Neural cell (in vitro differentiated cells): Measurements from ENCODE around the gene TBC1D16.

ENCODE experiments used
- EP300 ChIP-seq: fragments of 450-650 bp; conservative IDR thresholded peaks from 2 replicates; pipeline ENCODE4 v1.6.1; 2014; ENCODE audit warnings: antibody characterized with exemption, mild to moderate bottlenecking, moderate library complexity; ENCODE audit not compliant: poor library complexity, severe bottlenecking
- EZH2 ChIP-seq: fragments of 200-600, 300-800 bp; shearing (Covaris generic), sonication (generic); IDR thresholded peaks from 2 replicates; pipeline ENCODE4 v1.6.1; 2014; ENCODE audit warnings: antibody characterized with exemption, low read length, borderline replicate concordance, mild to moderate bottlenecking; ENCODE audit not compliant: insufficient read depth, poor library complexity, severe bottlenecking
- POLR2AphosphoS5 ChIP-seq: IDR thresholded peaks from 2 replicates; pipeline ENCODE4 v1.6.1; 2012
- RAD21 ChIP-seq: fragments of 450-650 bp; conservative IDR thresholded peaks from 2 replicates; pipeline ENCODE4 v1.6.1; 2014; ENCODE audit warnings: antibody characterized with exemption, mild to moderate bottlenecking, moderate library complexity
- TAF1 ChIP-seq: IDR thresholded peaks from 2 replicates; pipeline ENCODE4 v1.6.1; 2012; ENCODE audit warnings: low read depth
- TF ChIP-seq, protein P1 (sequence below): fragments of 450-650 bp; IDR thresholded peaks from 2 replicates; pipeline ENCODE4 v1.5.1; 2014; ENCODE audit warnings: antibody characterized with exemption, mild to moderate bottlenecking, moderate library complexity; ENCODE audit not compliant: poor library complexity, severe bottlenecking
- TF ChIP-seq, protein P2 (sequence below): IDR thresholded peaks from 2 replicates; pipeline ENCODE4 v1.6.1; 2012; ENCODE audit warnings: borderline replicate concordance

DNA sequence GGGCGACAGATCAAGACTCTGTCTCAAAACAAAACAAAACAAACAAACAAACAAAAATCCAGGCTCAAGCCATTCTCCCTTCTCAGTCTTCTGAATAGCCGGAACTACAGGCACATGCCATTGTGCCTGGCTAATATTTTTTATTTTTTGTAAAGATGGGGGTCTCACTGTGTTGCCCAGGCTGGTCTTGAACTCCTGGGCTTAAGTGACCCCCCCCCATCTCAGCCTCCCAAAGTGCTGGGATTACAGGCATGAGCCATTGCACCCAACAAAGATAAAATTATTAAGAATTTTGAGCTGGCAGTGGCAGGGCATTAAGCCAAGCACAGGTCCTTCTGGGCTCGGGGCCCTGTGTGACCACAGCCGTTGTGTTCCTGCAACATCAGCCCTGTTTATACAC, 126.6 kb downstream of the TBC1D16 start:
- TF ChIP-seq, protein P1, sequence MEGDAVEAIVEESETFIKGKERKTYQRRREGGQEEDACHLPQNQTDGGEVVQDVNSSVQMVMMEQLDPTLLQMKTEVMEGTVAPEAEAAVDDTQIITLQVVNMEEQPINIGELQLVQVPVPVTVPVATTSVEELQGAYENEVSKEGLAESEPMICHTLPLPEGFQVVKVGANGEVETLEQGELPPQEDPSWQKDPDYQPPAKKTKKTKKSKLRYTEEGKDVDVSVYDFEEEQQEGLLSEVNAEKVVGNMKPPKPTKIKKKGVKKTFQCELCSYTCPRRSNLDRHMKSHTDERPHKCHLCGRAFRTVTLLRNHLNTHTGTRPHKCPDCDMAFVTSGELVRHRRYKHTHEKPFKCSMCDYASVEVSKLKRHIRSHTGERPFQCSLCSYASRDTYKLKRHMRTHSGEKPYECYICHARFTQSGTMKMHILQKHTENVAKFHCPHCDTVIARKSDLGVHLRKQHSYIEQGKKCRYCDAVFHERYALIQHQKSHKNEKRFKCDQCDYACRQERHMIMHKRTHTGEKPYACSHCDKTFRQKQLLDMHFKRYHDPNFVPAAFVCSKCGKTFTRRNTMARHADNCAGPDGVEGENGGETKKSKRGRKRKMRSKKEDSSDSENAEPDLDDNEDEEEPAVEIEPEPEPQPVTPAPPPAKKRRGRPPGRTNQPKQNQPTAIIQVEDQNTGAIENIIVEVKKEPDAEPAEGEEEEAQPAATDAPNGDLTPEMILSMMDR = no peak
- TF ChIP-seq EZH2 (no peak), POLR2AphosphoS5 (no peak), RAD21 (no peak), TAF1 (no peak), EP300 (no peak)
- TF ChIP-seq, protein P2, sequence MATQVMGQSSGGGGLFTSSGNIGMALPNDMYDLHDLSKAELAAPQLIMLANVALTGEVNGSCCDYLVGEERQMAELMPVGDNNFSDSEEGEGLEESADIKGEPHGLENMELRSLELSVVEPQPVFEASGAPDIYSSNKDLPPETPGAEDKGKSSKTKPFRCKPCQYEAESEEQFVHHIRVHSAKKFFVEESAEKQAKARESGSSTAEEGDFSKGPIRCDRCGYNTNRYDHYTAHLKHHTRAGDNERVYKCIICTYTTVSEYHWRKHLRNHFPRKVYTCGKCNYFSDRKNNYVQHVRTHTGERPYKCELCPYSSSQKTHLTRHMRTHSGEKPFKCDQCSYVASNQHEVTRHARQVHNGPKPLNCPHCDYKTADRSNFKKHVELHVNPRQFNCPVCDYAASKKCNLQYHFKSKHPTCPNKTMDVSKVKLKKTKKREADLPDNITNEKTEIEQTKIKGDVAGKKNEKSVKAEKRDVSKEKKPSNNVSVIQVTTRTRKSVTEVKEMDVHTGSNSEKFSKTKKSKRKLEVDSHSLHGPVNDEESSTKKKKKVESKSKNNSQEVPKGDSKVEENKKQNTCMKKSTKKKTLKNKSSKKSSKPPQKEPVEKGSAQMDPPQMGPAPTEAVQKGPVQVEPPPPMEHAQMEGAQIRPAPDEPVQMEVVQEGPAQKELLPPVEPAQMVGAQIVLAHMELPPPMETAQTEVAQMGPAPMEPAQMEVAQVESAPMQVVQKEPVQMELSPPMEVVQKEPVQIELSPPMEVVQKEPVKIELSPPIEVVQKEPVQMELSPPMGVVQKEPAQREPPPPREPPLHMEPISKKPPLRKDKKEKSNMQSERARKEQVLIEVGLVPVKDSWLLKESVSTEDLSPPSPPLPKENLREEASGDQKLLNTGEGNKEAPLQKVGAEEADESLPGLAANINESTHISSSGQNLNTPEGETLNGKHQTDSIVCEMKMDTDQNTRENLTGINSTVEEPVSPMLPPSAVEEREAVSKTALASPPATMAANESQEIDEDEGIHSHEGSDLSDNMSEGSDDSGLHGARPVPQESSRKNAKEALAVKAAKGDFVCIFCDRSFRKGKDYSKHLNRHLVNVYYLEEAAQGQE = no peak
